GM21390 (cell line): ENCODE results near the gene PCDHGA3.
"Not testable (repeated sequence)": the region's sequence is repeated elsewhere in the genome, so short reads cannot be mapped to it uniquely, and the experiment has no call there.

Experiments used
- ATAC-seq: cut with Tn5 transposase; IDR thresholded peaks from one replicate; pipeline ENCODE4 v1.9.1; 2021; ENCODE audit not compliant: unreplicated experiment

PCDHGA3 gene

GRCh38 chr5:141346017-141346416 is 2.4 kb downstream of the PCDHGA3 start:
- ATAC-seq: not testable (repeated sequence)

GRCh38 chr5:141349917-141350619 is 6.4 kb downstream of the PCDHGA3 start, which contains the start of gene PCDHGB1:
Gene PCDHGB1 (plus strand): TSS chr5:141350099. CDS start chr5:141350261, 162 bp downstream.
- ATAC-seq: peak; percentile 71

- no peak for ATAC-seq
These were observed 8.0 kb downstream of the PCDHGA3 start for GRCh38 chr5:141351591-141351990.

GRCh38 chr5:141354900-141355469 is 11.4 kb downstream of the PCDHGA3 start, which contains the start of gene PCDHGA4:
Gene PCDHGA4 (plus strand): TSS chr5:141355021. CDS start chr5:141355108, 87 bp downstream.
- ATAC-seq: no peak

- no peak for ATAC-seq
These were observed 12.0 kb downstream of the PCDHGA3 start for GRCh38 chr5:141355641-141356040.

- ATAC-seq: no peak
These were observed 12.5 kb downstream of the PCDHGA3 start for GRCh38 chr5:141356133-141356532.

- ATAC-seq: no peak
These were observed 13.3 kb downstream of the PCDHGA3 start for GRCh38 chr5:141356950-141357349.

GRCh38 chr5:141359790-141360426 is 16.3 kb downstream of the PCDHGA3 start, which contains the start of gene PCDHGB2:
Gene PCDHGB2 (plus strand): TSS chr5:141359994. CDS start chr5:141360136, 142 bp downstream.
- no peak for ATAC-seq

- ATAC-seq: no peak
These were observed 17.1 kb downstream of the PCDHGA3 start for GRCh38 chr5:141360685-141361084.

- no peak for ATAC-seq
These were observed 19.1 kb downstream of the PCDHGA3 start for GRCh38 chr5:141362719-141363118.

GRCh38 chr5:141363952-141364660 is 20.5 kb downstream of the PCDHGA3 start, which contains the start of gene PCDHGA5:
Gene PCDHGA5 (plus strand): TSS chr5:141364162. CDS start chr5:141364331, 169 bp downstream.
- no peak for ATAC-seq

GRCh38 chr5:141366016-141366896 is 22.6 kb downstream of the PCDHGA3 start:
- no peak for ATAC-seq

- peak; percentile 95 for ATAC-seq
These were observed 26.6 kb downstream of the PCDHGA3 start, which contains the start of gene PCDHGB3 for GRCh38 chr5:141369994-141370848. Gene PCDHGB3 (plus strand): TSS chr5:141370242. CDS start chr5:141370395, 153 bp downstream.

- no peak for ATAC-seq
These were observed 28.2 kb downstream of the PCDHGA3 start for GRCh38 chr5:141371572-141372475.

- ATAC-seq: no peak
These were observed 30.2 kb downstream of the PCDHGA3 start, which contains the start of gene PCDHGA6 for GRCh38 chr5:141373673-141374317. Gene PCDHGA6 (plus strand): TSS chr5:141373891. CDS start chr5:141374084, 193 bp downstream.

- no peak for ATAC-seq
These were observed 31.0 kb downstream of the PCDHGA3 start for GRCh38 chr5:141374627-141375026.

GRCh38 chr5:141375444-141376155 is 32.0 kb downstream of the PCDHGA3 start:
- not testable (repeated sequence) for ATAC-seq
